ENCODE results near the gene LYVE1.

Gene LYVE1

GRCh38 chr11:10511181-10511621, 57.3 kb downstream of the LYVE1 start:
- H3K36me3 Mint-ChIP-seq (ENCODE audit: low read depth), result peaks cover 12% of the 10 kb centered on the region

More at GRCh38 chr11:10511181-10511621, 57.3 kb downstream of the LYVE1 start:
- H3K27me3 Mint-ChIP-seq (ENCODE audit: low read depth), result no peaks in the 10 kb centered on the region
- no peaks in the 10 kb centered on the region for H3K4me1 Mint-ChIP-seq (ENCODE audit: low read depth)
- H3K4me3 Mint-ChIP-seq, result no peak overlapping the region
- no peak overlapping the region for H3K27ac Mint-ChIP-seq
- no peaks in the 10 kb centered on the region for H3K9me3 Mint-ChIP-seq
